HepG2 (cell line): ENCODE data around the gene TGIF1. TPM values are rescaled to one million over a fixed set of nuclear protein-coding genes. Genes with fewer than 3 reads are reported as not detected.

Experiments
- ASH2L ChIP-seq: fragments of 300-600, 200-600 bp; sonication (generic); IDR thresholded peaks from 2 replicates; pipeline ENCODE4 v1.7.0; 2017; ENCODE audit warnings: low read depth, mild to moderate bottlenecking, moderate library complexity, mixed read lengths, low read length; ENCODE audit not compliant: insufficient read length
- CREM ChIP-seq, 2 experiments: sonication (generic) in 1 of 2; formaldehyde crosslinking in 1 of 2; IDR thresholded peaks; 2 replicates each; pipeline versions ENCODE4 v1.4.0 to v1.6.1; 2016 to 2020; ENCODE audit warnings: antibody characterized with exemption in 1 of 2, mild to moderate bottlenecking in 1 of 2, missing genetic modification reagents in 1 of 2
- EHMT2 ChIP-seq: fragments of 200-600 bp; sonication (generic); IDR thresholded peaks from 2 replicates; pipeline ENCODE4 v1.7.0; 2017; ENCODE audit warnings: antibody characterized with exemption, low read depth, low read length, borderline replicate concordance
- EZH2 ChIP-seq: conservative IDR thresholded peaks from 2 replicates; pipeline ENCODE4 v1.6.1; 2012; ENCODE audit warnings: mild to moderate bottlenecking, low read depth, low read length, moderate library complexity
- HMG20B ChIP-seq: conservative IDR thresholded peaks from 2 replicates; pipeline ENCODE4 v1.6.1; 2016; ENCODE audit warnings: missing genetic modification reagents, missing compliant biosample characterization
- KDM2A ChIP-seq: sonication (generic); formaldehyde crosslinking; IDR thresholded peaks from 2 replicates; pipeline ENCODE4 v1.4.0; 2020; ENCODE audit warnings: low read depth, missing genetic modification reagents, borderline replicate concordance
- LCORL ChIP-seq, 2 experiments: fragments of 450-650 bp in 1 of 2; sonication (generic) in 1 of 2; formaldehyde crosslinking in 1 of 2; IDR thresholded peaks; 2 replicates each; pipeline versions ENCODE4 v1.5.0 to v1.6.1; 2017 to 2020; ENCODE audit warnings: antibody characterized with exemption in 1 of 2, missing genetic modification reagents in 1 of 2
- MEIS1 ChIP-seq: sonication (generic); formaldehyde crosslinking; IDR thresholded peaks from 2 replicates; pipeline ENCODE4 v1.9.0; 2021; ENCODE audit warnings: mild to moderate bottlenecking, missing genetic modification reagents, moderate library complexity, borderline replicate concordance
- MTA3 ChIP-seq: sonication (generic); formaldehyde crosslinking; IDR thresholded peaks from 2 replicates; pipeline ENCODE4 v1.4.0; 2020; ENCODE audit warnings: missing genetic modification reagents
- RFX1 ChIP-seq: fragments of 450-650 bp; IDR thresholded peaks from 2 replicates; pipeline ENCODE4 v1.6.1; 2017
- YEATS2 ChIP-seq: sonication (generic); formaldehyde crosslinking; IDR thresholded peaks from 2 replicates; pipeline ENCODE4 v1.4.0; 2020; ENCODE audit warnings: missing genetic modification reagents, borderline replicate concordance
- ZFP62 ChIP-seq: sonication (generic); formaldehyde crosslinking; IDR thresholded peaks from 2 replicates; pipeline ENCODE4 v1.4.0; 2020; ENCODE audit warnings: missing genetic modification reagents
- ZNF562 ChIP-seq: sonication (generic); formaldehyde crosslinking; IDR thresholded peaks from 2 replicates; pipeline ENCODE4 v1.8.0; 2022; ENCODE audit warnings: missing genetic modification reagents, borderline replicate concordance
- ZNF652 ChIP-seq: IDR thresholded peaks from 2 replicates; pipeline ENCODE4 v1.6.1; 2016; ENCODE audit warnings: low read depth, borderline replicate concordance
- polyA plus RNA-seq, 8 experiments: library from polyadenylated mRNA; depleted of rRNA in 3 of 8; stranded (reverse) in 7 of 8; unstranded in 1 of 8; fragments of >200 nt; fragmentation: Illumina TruSeq in 4 of 8; extraction: Trizol in 4 of 8; gene quantifications; 2 replicates each; pipeline versions ENCODE4 v1.2.1 to v1.2.3, GENCODE V29; 2011 to 2016; ENCODE audit warnings: low read depth in 4 of 8, missing spikeins in 1 of 8, mixed read lengths in 1 of 8; ENCODE audit not compliant: insufficient read depth in 1 of 8
- total RNA-seq, 5 experiments: library from RNA; depleted of rRNA; stranded (reverse); fragments of >200 nt; fragmentation: Illumina TruSeq; extraction: Trizol; gene quantifications; 2 replicates each; pipeline ENCODE4 v1.2.3, GENCODE V29; 2016; ENCODE audit warnings: low read depth in 1 of 5
- TF ChIP-seq, protein P1 (sequence below): sonication (generic); formaldehyde crosslinking; IDR thresholded peaks from one replicate; pipeline ENCODE4 v1.5.1; 2020; ENCODE audit warnings: mild to moderate bottlenecking, missing genetic modification reagents; ENCODE audit errors: not compliant biosample characterization
- TF ChIP-seq, protein P2 (sequence below): fragments of 450-650 bp; IDR thresholded peaks from 2 replicates; pipeline ENCODE4 v1.6.1; 2017

Gene TGIF1
- total and polyA plus RNA-seq, 2 of the 13 experiments (the other 11 are each of a cell fraction or from before 2014, with no cell fraction given): 50.0 to 76.1 TPM

GRCh38 chr18:3447895-3448837 is 1.8 kb upstream of the TGIF1 start (continued):
- TF ChIP-seq, protein P1, sequence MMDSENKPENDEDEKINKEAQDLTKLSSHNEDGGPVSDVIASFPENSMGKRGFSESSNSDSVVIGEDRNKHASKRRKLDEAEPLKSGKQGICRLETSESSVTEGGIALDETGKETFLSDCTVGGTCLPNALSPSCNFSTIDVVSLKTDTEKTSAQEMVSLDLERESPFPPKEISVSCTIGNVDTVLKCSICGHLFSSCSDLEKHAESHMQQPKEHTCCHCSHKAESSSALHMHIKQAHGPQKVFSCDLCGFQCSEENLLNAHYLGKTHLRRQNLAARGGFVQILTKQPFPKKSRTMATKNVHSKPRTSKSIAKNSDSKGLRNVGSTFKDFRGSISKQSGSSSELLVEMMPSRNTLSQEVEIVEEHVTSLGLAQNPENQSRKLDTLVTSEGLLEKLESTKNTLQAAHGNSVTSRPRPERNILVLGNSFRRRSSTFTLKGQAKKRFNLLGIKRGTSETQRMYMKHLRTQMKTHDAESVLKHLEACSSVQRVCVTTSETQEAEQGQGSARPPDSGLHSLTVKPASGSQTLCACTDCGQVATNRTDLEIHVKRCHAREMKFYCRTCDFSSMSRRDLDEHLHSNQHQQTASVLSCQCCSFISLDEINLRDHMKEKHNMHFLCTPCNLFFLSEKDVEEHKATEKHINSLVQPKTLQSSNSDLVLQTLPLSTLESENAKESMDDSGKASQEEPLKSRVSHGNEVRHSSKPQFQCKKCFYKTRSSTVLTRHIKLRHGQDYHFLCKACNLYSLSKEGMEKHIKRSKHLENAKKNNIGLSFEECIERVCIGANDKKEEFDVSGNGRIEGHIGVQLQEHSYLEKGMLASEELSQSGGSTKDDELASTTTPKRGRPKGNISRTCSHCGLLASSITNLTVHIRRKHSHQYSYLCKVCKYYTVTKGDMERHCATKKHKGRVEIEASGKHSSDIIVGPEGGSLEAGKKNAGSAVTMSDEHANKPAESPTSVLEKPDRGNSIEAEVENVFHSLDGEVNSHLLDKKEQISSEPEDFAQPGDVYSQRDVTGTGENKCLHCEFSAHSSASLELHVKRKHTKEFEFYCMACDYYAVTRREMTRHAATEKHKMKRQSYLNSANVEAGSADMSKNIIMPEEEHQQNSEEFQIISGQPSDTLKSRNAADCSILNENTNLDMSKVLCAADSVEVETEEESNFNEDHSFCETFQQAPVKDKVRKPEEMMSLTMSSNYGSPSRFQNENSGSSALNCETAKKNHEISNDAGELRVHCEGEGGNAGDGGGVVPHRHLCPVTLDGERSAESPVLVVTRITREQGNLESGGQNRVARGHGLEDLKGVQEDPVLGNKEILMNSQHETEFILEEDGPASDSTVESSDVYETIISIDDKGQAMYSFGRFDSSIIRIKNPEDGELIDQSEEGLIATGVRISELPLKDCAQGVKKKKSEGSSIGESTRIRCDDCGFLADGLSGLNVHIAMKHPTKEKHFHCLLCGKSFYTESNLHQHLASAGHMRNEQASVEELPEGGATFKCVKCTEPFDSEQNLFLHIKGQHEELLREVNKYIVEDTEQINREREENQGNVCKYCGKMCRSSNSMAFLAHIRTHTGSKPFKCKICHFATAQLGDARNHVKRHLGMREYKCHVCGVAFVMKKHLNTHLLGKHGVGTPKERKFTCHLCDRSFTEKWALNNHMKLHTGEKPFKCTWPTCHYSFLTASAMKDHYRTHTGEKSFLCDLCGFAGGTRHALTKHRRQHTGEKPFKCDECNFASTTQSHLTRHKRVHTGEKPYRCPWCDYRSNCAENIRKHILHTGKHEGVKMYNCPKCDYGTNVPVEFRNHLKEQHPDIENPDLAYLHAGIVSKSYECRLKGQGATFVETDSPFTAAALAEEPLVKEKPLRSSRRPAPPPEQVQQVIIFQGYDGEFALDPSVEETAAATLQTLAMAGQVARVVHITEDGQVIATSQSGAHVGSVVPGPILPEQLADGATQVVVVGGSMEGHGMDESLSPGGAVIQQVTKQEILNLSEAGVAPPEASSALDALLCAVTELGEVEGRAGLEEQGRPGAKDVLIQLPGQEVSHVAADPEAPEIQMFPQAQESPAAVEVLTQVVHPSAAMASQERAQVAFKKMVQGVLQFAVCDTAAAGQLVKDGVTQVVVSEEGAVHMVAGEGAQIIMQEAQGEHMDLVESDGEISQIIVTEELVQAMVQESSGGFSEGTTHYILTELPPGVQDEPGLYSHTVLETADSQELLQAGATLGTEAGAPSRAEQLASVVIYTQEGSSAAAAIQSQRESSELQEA: peak; percentile 43
- TF ChIP-seq RFX1: peak; percentile 58; the same call in 1 of the 2 replicates
- peak; percentile 91; the same call in 1 of the 2 replicates for TF ChIP-seq KDM2A (CRISPR knock-in tag)
- no peak for TF ChIP-seq LCORL (IDR thresholded peaks at IDR 0.05)
- peak; percentile 91 for TF ChIP-seq LCORL (CRISPR knock-in tag; IDR thresholded peaks at IDR 0.05)
- no peak for TF ChIP-seq MEIS1
- TF ChIP-seq YEATS2 (CRISPR knock-in tag): peak; percentile 67; the same call in 1 of the 2 replicates
- TF ChIP-seq ASH2L: no peak
- TF ChIP-seq MTA3 (CRISPR knock-in tag): no peak
- TF ChIP-seq ZNF562 (CRISPR knock-in tag): no peak
- TF ChIP-seq HMG20B: peak; percentile 70
- peak; percentile 48 for TF ChIP-seq CREM (IDR thresholded peaks at IDR 0.05)
- no peak for TF ChIP-seq CREM (CRISPR knock-in tag; IDR thresholded peaks at IDR 0.05)
- TF ChIP-seq ZNF652 (CRISPR knock-in tag): no peak; the same call in 1 of the 2 replicates
- TF ChIP-seq, protein P2, sequence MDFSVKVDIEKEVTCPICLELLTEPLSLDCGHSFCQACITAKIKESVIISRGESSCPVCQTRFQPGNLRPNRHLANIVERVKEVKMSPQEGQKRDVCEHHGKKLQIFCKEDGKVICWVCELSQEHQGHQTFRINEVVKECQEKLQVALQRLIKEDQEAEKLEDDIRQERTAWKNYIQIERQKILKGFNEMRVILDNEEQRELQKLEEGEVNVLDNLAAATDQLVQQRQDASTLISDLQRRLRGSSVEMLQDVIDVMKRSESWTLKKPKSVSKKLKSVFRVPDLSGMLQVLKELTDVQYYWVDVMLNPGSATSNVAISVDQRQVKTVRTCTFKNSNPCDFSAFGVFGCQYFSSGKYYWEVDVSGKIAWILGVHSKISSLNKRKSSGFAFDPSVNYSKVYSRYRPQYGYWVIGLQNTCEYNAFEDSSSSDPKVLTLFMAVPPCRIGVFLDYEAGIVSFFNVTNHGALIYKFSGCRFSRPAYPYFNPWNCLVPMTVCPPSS: no peak
- TF ChIP-seq EZH2: no peak
- no peak for TF ChIP-seq ZFP62 (CRISPR knock-in tag)
- no peak for TF ChIP-seq EHMT2
